GM23338 (cell line): ENCODE data around the gene MEF2D.

Experiments used
- EZH2 ChIP-seq: fragments of 200-600 bp; sonication (generic); IDR thresholded peaks from one replicate; pipeline ENCODE4 v1.8.0; 2017; ENCODE audit warnings: antibody characterized with exemption, mild to moderate bottlenecking, low read depth; ENCODE audit not compliant: unreplicated experiment
- EZH2phosphoT487 ChIP-seq: fragments of 200-600 bp; sonication (generic); IDR thresholded peaks from one replicate; pipeline ENCODE4 v1.8.1; 2018; ENCODE audit warnings: antibody characterized with exemption; ENCODE audit not compliant: unreplicated experiment
- TF ChIP-seq, protein P1 (sequence below), 2 experiments: fragments of 200-600 bp in 1 of 2; sonication (generic) in 1 of 2; conservative IDR thresholded peaks; 2 replicates each; pipeline versions ENCODE4 v1.5.1 to v1.6.1; 2016 to 2017; ENCODE audit warnings: antibody characterized with exemption in 2 of 2, low read depth in 2 of 2, mild to moderate bottlenecking in 2 of 2, moderate library complexity in 1 of 2
- TF ChIP-seq, protein P2 (sequence below): IDR thresholded peaks from 2 replicates; pipeline ENCODE4 v1.6.1; 2016; ENCODE audit warnings: antibody characterized with exemption

GRCh38 chr1:156433602-156434001 is 67.0 kb downstream of the MEF2D start:
- TF ChIP-seq, protein P1, sequence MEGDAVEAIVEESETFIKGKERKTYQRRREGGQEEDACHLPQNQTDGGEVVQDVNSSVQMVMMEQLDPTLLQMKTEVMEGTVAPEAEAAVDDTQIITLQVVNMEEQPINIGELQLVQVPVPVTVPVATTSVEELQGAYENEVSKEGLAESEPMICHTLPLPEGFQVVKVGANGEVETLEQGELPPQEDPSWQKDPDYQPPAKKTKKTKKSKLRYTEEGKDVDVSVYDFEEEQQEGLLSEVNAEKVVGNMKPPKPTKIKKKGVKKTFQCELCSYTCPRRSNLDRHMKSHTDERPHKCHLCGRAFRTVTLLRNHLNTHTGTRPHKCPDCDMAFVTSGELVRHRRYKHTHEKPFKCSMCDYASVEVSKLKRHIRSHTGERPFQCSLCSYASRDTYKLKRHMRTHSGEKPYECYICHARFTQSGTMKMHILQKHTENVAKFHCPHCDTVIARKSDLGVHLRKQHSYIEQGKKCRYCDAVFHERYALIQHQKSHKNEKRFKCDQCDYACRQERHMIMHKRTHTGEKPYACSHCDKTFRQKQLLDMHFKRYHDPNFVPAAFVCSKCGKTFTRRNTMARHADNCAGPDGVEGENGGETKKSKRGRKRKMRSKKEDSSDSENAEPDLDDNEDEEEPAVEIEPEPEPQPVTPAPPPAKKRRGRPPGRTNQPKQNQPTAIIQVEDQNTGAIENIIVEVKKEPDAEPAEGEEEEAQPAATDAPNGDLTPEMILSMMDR (conservative IDR thresholded peaks at IDR 0.05; ENCODE audit: low read depth in 2 of 2), result no peak
- TF ChIP-seq EZH2 (peak; percentile 43), EZH2phosphoT487 (no peak)
- TF ChIP-seq, protein P2, sequence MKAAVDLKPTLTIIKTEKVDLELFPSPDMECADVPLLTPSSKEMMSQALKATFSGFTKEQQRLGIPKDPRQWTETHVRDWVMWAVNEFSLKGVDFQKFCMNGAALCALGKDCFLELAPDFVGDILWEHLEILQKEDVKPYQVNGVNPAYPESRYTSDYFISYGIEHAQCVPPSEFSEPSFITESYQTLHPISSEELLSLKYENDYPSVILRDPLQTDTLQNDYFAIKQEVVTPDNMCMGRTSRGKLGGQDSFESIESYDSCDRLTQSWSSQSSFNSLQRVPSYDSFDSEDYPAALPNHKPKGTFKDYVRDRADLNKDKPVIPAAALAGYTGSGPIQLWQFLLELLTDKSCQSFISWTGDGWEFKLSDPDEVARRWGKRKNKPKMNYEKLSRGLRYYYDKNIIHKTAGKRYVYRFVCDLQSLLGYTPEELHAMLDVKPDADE, result no peak
